SK-N-SH (cell line): Measurements from ENCODE around the gene TFEB. TPM values are rescaled to one million over a fixed set of nuclear protein-coding genes. Genes with fewer than 3 reads are reported as not detected.
A peak's percentile ranks its signal among the peaks of the same experiment; 100 is the strongest.

ENCODE experiments used
- CTCF ChIA-PET: fragments of 300-600, 350-600 bp; formaldehyde crosslinking; extraction: SDS; loops from one replicate; lab custom pipeline; 2021; lab: Yijun Ruan, JAX
- POLR2A ChIA-PET: fragments of 350-600 bp; sonication (Branson Sonifier 250); formaldehyde crosslinking; extraction: SDS; loops from one replicate; lab custom pipeline; 2020; ENCODE audit warnings: antibody characterized with exemption, inconsistent platforms; lab: Yijun Ruan, JAX
- DNase-seq: peaks from one replicate; pipeline ENCODE4 v3.0.0; 2012
- H2AFZ ChIP-seq: fragments of 200-600 bp; sonication (generic); 2 replicates; pipeline ENCODE4 v1.8.1; 2016; ENCODE audit warnings: antibody characterized with exemption, mild to moderate bottlenecking, low read depth
- H3F3A ChIP-seq: fragments of 200-600 bp; sonication (generic); replicated peaks from 2 replicates; pipeline ENCODE3; 2016; ENCODE audit warnings: antibody characterized with exemption, mild to moderate bottlenecking; ENCODE audit not compliant: insufficient read depth
- H3K27ac ChIP-seq, 2 experiments: fragments of 200-500 bp in 1 of 2; fragments of 200-600 bp in 1 of 2; sonication (Bioruptor generic) in 1 of 2; sonication (generic), shearing (Covaris generic) in 1 of 2; 2 replicates each; pipeline versions ENCODE4 v1.5.1 to v1.6.1; 2014 to 2016; ENCODE audit warnings: low read depth in 2 of 2, inconsistent platforms in 1 of 2, low read length in 1 of 2, mild to moderate bottlenecking in 1 of 2, mixed read lengths in 1 of 2
- H3K27me3 ChIP-seq: fragments of 200-600 bp; sonication (generic), shearing (Covaris generic); 2 replicates; pipeline ENCODE4 v1.6.1; 2016; ENCODE audit warnings: mixed run types; ENCODE audit not compliant: insufficient read depth
- H3K36me3 ChIP-seq, 2 experiments: fragments of 200-500 bp in 1 of 2; fragments of 200-600 bp in 1 of 2; sonication (Bioruptor generic) in 1 of 2; sonication (generic) in 1 of 2; replicated peaks in 1 of 2; 2 replicates each; pipeline versions ENCODE3 to v1.5.1; 2014 to 2016; ENCODE audit warnings: low read length in 1 of 2, mild to moderate bottlenecking in 1 of 2; ENCODE audit not compliant: insufficient read depth in 2 of 2, control insufficient read depth in 1 of 2
- H3K4me1 ChIP-seq, 2 experiments: fragments of 200-500 bp in 1 of 2; fragments of 200-600 bp in 1 of 2; sonication (Bioruptor generic) in 1 of 2; sonication (generic), shearing (Covaris generic) in 1 of 2; 2 replicates each; pipeline versions ENCODE4 v1.5.1 to v1.6.1; 2014 to 2016; ENCODE audit warnings: low read depth in 1 of 2, low read length in 1 of 2, mixed run types in 1 of 2; ENCODE audit not compliant: insufficient read depth in 2 of 2, control insufficient read depth in 1 of 2
- H3K4me2 ChIP-seq: fragments of 200-600 bp; sonication (generic), shearing (Covaris generic); 2 replicates; pipeline ENCODE4 v1.6.1; 2017; ENCODE audit warnings: mixed run types
- H3K4me3 ChIP-seq, 2 experiments: fragments of 200-500 bp in 1 of 2; fragments of 200-600 bp in 1 of 2; sonication (Bioruptor generic) in 1 of 2; sonication (generic), shearing (Covaris generic) in 1 of 2; 2 replicates each; pipeline versions ENCODE4 v1.5.1 to v1.8.1; 2014 to 2016; ENCODE audit warnings: low read depth in 2 of 2, inconsistent platforms in 1 of 2, low read length in 1 of 2, mild to moderate bottlenecking in 1 of 2, mixed read lengths in 1 of 2, moderate library complexity in 1 of 2
- H3K79me2 ChIP-seq: fragments of 200-600 bp; sonication (generic); 2 replicates; pipeline ENCODE4 v1.8.1; 2017; ENCODE audit warnings: mild to moderate bottlenecking; ENCODE audit not compliant: insufficient read depth
- H3K9ac ChIP-seq: fragments of 200-600 bp; sonication (generic); 2 replicates; pipeline ENCODE4 v1.6.1; 2017; ENCODE audit warnings: mixed run types
- H3K9me2 ChIP-seq: fragments of 200-600 bp; sonication (generic); 2 replicates; pipeline ENCODE4 v1.6.1; 2017; ENCODE audit warnings: mixed run types
- H3K9me3 ChIP-seq: fragments of 200-600 bp; sonication (generic); 2 replicates; pipeline ENCODE4 v1.6.1; 2017; ENCODE audit warnings: mixed run types, mild to moderate bottlenecking, moderate library complexity
- H4K20me1 ChIP-seq: fragments of 200-600 bp; sonication (generic); 2 replicates; pipeline ENCODE4 v1.6.1; 2017; ENCODE audit warnings: mild to moderate bottlenecking, mixed run types; ENCODE audit not compliant: insufficient read depth
- ELF1 ChIP-seq: IDR thresholded peaks from 2 replicates; pipeline ENCODE4 v1.4.0; 2012
- EZH2phosphoT487 ChIP-seq: fragments of 200-600 bp; sonication (generic); IDR thresholded peaks from 2 replicates; pipeline ENCODE4 v1.6.1; 2017; ENCODE audit warnings: low read depth, mixed run types, mild to moderate bottlenecking, antibody characterized with exemption, moderate library complexity, borderline replicate concordance
- FOSL2 ChIP-seq: IDR thresholded peaks from 2 replicates; pipeline ENCODE4 v1.4.0; 2012; ENCODE audit warnings: low read depth, mild to moderate bottlenecking, moderate library complexity, borderline replicate concordance
- FOXJ3 ChIP-seq: sonication (generic); formaldehyde crosslinking; IDR thresholded peaks from 2 replicates; pipeline ENCODE4 v1.5.1; 2020; ENCODE audit warnings: mild to moderate bottlenecking, missing genetic modification reagents
- GATA2 ChIP-seq: sonication (generic); formaldehyde crosslinking; IDR thresholded peaks from 2 replicates; pipeline ENCODE4 v1.5.0; 2020; ENCODE audit warnings: mild to moderate bottlenecking, missing genetic modification reagents
- JUND ChIP-seq: IDR thresholded peaks from 2 replicates; pipeline ENCODE4 v1.4.0; 2012
- MAX ChIP-seq: IDR thresholded peaks from 2 replicates; pipeline ENCODE4 v1.4.0; 2012; ENCODE audit warnings: low read depth
- MEF2A ChIP-seq: IDR thresholded peaks from 2 replicates; pipeline ENCODE4 v1.4.0; 2012; ENCODE audit warnings: low read depth, borderline replicate concordance
- MXI1 ChIP-seq: IDR thresholded peaks from 2 replicates; pipeline ENCODE4 v1.6.1; 2012; ENCODE audit warnings: mild to moderate bottlenecking, low read depth, low read length, improper control_type of control experiment
- NFIC ChIP-seq: IDR thresholded peaks from 2 replicates; pipeline ENCODE4 v1.4.0; 2012; ENCODE audit warnings: borderline replicate concordance
- PBX3 ChIP-seq: IDR thresholded peaks from 2 replicates; pipeline ENCODE4; 2012
- POLR2AphosphoS5 ChIP-seq: IDR thresholded peaks from 2 replicates; pipeline ENCODE4 v1.6.1; 2012; ENCODE audit warnings: low read depth, low read length
- RCOR1 ChIP-seq: fragments of 150-350 bp; IDR thresholded peaks from 2 replicates; pipeline ENCODE4 v1.6.1; 2017; ENCODE audit warnings: antibody characterized with exemption, low read length
- REST ChIP-seq: IDR thresholded peaks from 2 replicates; pipeline ENCODE4 v1.6.1; 2012; ENCODE audit warnings: mild to moderate bottlenecking, low read depth, low read length, moderate library complexity
- RXRA ChIP-seq: IDR thresholded peaks from 2 replicates; pipeline ENCODE4 v1.4.0; 2012; ENCODE audit warnings: low read depth, mild to moderate bottlenecking, borderline replicate concordance
- SMC3 ChIP-seq: IDR thresholded peaks from 2 replicates; pipeline ENCODE4 v1.6.1; 2012; ENCODE audit warnings: low read depth, low read length, improper control_type of control experiment
- TAF1 ChIP-seq: IDR thresholded peaks from 2 replicates; pipeline ENCODE4 v1.6.1; 2012; ENCODE audit warnings: low read depth, mild to moderate bottlenecking, low read length, moderate library complexity, borderline replicate concordance
- TEAD4 ChIP-seq: IDR thresholded peaks from 2 replicates; pipeline ENCODE4 v1.4.0; 2012; ENCODE audit warnings: mild to moderate bottlenecking, borderline replicate concordance; ENCODE audit not compliant: insufficient read depth
- USF1 ChIP-seq: IDR thresholded peaks from 2 replicates; pipeline ENCODE4 v1.4.0; 2012; ENCODE audit warnings: low read depth, borderline replicate concordance
- USF2 ChIP-seq: fragments of 150-350 bp; IDR thresholded peaks from 2 replicates; pipeline ENCODE4 v1.6.1; 2017; ENCODE audit warnings: antibody characterized with exemption, low read length, low read depth, borderline replicate concordance
- YY1 ChIP-seq: IDR thresholded peaks from 2 replicates; pipeline ENCODE4 v1.4.0; 2012; ENCODE audit warnings: low read depth, mild to moderate bottlenecking
- ZBTB33 ChIP-seq: IDR thresholded peaks from 2 replicates; pipeline ENCODE4 v1.4.0; 2012; ENCODE audit warnings: low read depth, borderline replicate concordance
- WGBS: methylation state at CpG from one replicate; pipeline ENCODE4 v1.1.6; 2017; ENCODE audit warnings: low lambda C conversion rate; 5-methylcytosine and 5-hydroxymethylcytosine counted together
- polyA plus RNA-seq, 3 experiments: library from polyadenylated mRNA; depleted of rRNA; stranded (reverse); fragments of >200 nt; gene quantifications; 2 replicates each; pipeline ENCODE4 v1.2.3, GENCODE V29; 2012

The TFEB gene
- polyA plus RNA-seq, 1 of the 3 experiments (the other 2 are of a cell fraction), result 6.2 TPM

- H3K4me2 ChIP-seq, result peak overlapping the region; percentile 93
- peaks cover 10% of the 10 kb centered on the region for H3F3A ChIP-seq
- POLR2A ChIA-PET, result interaction anchor here (0.5 to 1.3 kb wide), 4 partner anchors 18 to 833 kb away, joined by 3 to 5 read pairs (median 3); partner anchors contain the start of genes TOMM6 and UBR2
- H3K36me3 ChIP-seq, result no peaks in the 10 kb centered on the region
- H2AFZ ChIP-seq, result no peak overlapping the region
- peak overlapping the region in 1 of 2 experiments; percentile 30; a peak in 2 of 4 replicates for H3K4me3 ChIP-seq
- no peaks in the 10 kb centered on the region for H3K9me3 ChIP-seq
- no peaks in the 10 kb centered on the region for H4K20me1 ChIP-seq
- peak overlapping the region; percentile 45 to 70 for H3K27ac ChIP-seq
- peak; percentile 87 for DNase-seq
- CTCF ChIA-PET, result interaction anchor here (0.8 to 4.5 kb wide), 7 partner anchors 25 to 363 kb away, joined by 3 to 32 read pairs (median 6); partner anchors contain the start of gene TOMM6
- WGBS, result 38% methylated on average over 7 of the region's 9 CpGs
- no peak overlapping the region for H3K9ac ChIP-seq
- no peaks in the 10 kb centered on the region for H3K9me2 ChIP-seq
- H3K79me2 ChIP-seq, result peaks cover 60% of the 10 kb centered on the region
- no peaks in the 10 kb centered on the region for H3K27me3 ChIP-seq
- peaks cover 37 to 52% of the 10 kb centered on the region in 2 experiments for H3K4me1 ChIP-seq
- TF ChIP-seq RCOR1 (peak; percentile 98), MXI1 (peak; percentile 91), YY1 (no peak), NFIC (peak; percentile 83), TEAD4 (0 out of 2 replicates have a peak, but pooled peaks have one; percentile 45), MAX (0 out of 2 replicates have a peak, but pooled peaks have one; percentile 40), FOSL2 (peak; percentile 26; the same call in 1 of the 2 replicates), EZH2phosphoT487 (no peak), JUND (peak; percentile 66; the same call in 1 of the 2 replicates), PBX3 (peak; percentile 81), REST (no peak), MEF2A (no peak), FOXJ3 (CRISPR knock-in tag) (peak; percentile 97), POLR2AphosphoS5 (peak; percentile 68; the same call in 1 of the 2 replicates), SMC3 (peak; percentile 28; the same call in 1 of the 2 replicates), GATA2 (CRISPR knock-in tag) (peak; percentile 100), ZBTB33 (no peak), ELF1 (no peak), USF1 (no peak), TAF1 (no peak), RXRA (peak; percentile 36; the same call in 1 of the 2 replicates), USF2 (no peak)
Measured at GRCh38 chr6:41730531-41731436, 4.6 kb downstream of the TFEB start.
